BE2C (cell line): ENCODE results near the gene CISH.
A peak's percentile ranks its signal among the peaks of the same experiment; 100 is the strongest.

Experiments used
- DNase-seq: peaks from one replicate; pipeline ENCODE4 v3.0.0-alpha.2; 2020
- H3K27me3 ChIP-seq: fragments of 250-450 bp; sonication (Bioruptor Pico); 2 replicates; pipeline ENCODE4 v1.5.1; 2020; ENCODE audit warnings: mild to moderate bottlenecking
- H3K36me3 ChIP-seq: fragments of 250-450 bp; sonication (Bioruptor Pico); 2 replicates; pipeline ENCODE4 v1.5.1; 2020; ENCODE audit warnings: mild to moderate bottlenecking
- H3K4me1 ChIP-seq: fragments of 250-450 bp; sonication (Bioruptor Pico); 2 replicates; pipeline ENCODE4 v1.5.1; 2020
- H3K4me3 ChIP-seq: 2 replicates; pipeline ENCODE4 v1.5.1; 2011; ENCODE audit warnings: low read depth, low read length
- H3K9me3 ChIP-seq: fragments of 250-450 bp; sonication (Bioruptor Pico); 2 replicates; pipeline ENCODE4 v1.5.1; 2020
- CTCF ChIP-seq: IDR thresholded peaks from 2 replicates; pipeline ENCODE4 v1.5.1; 2012; ENCODE audit warnings: mild to moderate bottlenecking, low read depth, low read length

The CISH gene

GRCh38 chr3:50633230-50633790 lies 21.7 kb upstream of the CISH start:
- Histone ChIP-seq H3K4me3 (no peak overlapping the region), H3K9me3 (no peaks in the 10 kb centered on the region), H3K36me3 (no peaks in the 10 kb centered on the region), H3K27me3 (no peaks in the 10 kb centered on the region), H3K4me1 (peaks cover 22% of the 10 kb centered on the region)
- no peak for TF ChIP-seq CTCF
- no peak for DNase-seq

GRCh38 chr3:50632450-50632849 lies 20.9 kb upstream of the CISH start:
- Histone ChIP-seq H3K4me3 (no peak overlapping the region), H3K9me3 (no peaks in the 10 kb centered on the region), H3K4me1 (peaks cover 22% of the 10 kb centered on the region), H3K27me3 (no peaks in the 10 kb centered on the region), H3K36me3 (no peaks in the 10 kb centered on the region)
- DNase-seq = peak; percentile 50
- no peak for TF ChIP-seq CTCF

- Histone ChIP-seq H3K36me3 (no peaks in the 10 kb centered on the region), H3K9me3 (no peaks in the 10 kb centered on the region), H3K4me1 (peaks cover 22% of the 10 kb centered on the region), H3K27me3 (no peaks in the 10 kb centered on the region), H3K4me3 (no peak overlapping the region)
- no peak for TF ChIP-seq CTCF
- DNase-seq = peak; percentile 33
These were observed 19.3 kb upstream of the CISH start for GRCh38 chr3:50630877-50631276.

GRCh38 chr3:50630394-50630793 lies 18.8 kb upstream of the CISH start:
- Histone ChIP-seq H3K9me3 (no peaks in the 10 kb centered on the region), H3K36me3 (no peaks in the 10 kb centered on the region), H3K4me3 (no peak overlapping the region), H3K4me1 (peaks cover 22% of the 10 kb centered on the region), H3K27me3 (no peaks in the 10 kb centered on the region)
- no peak for DNase-seq
- TF ChIP-seq CTCF = no peak

GRCh38 chr3:50628601-50629000 lies 17.0 kb upstream of the CISH start:
- no peaks in the 10 kb centered on the region for H3K27me3 ChIP-seq

More at GRCh38 chr3:50628601-50629000, 17.0 kb upstream of the CISH start:
- Histone ChIP-seq H3K36me3 (no peaks in the 10 kb centered on the region), H3K4me1 (peaks cover 22% of the 10 kb centered on the region), H3K9me3 (no peaks in the 10 kb centered on the region), H3K4me3 (no peak overlapping the region)
- no peak for DNase-seq
- TF ChIP-seq CTCF = no peak
